ENCODE data around the gene MAML2.
"Not testable (repeated sequence)": the region's sequence is repeated elsewhere in the genome, so short reads cannot be mapped to it uniquely, and the experiment has no call there.

Gene MAML2

DNA sequence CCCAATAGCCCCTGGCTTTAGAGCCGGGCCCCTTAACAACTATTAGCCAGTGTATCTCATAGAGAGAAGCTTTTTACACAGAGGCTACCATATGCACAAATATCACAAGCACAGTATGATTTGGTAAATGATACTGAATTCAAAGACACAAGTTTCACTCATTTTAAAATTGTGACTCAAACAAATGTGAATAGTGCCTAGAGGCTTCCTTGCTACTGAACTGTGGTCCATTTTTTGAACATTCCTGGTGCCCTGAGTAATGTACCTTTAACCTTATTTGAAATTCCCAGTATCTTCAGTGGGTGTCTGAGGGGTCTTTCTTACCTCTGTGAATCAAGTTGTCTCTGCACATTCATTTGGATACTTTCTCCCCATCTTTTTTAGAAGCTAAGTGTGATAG lies 156.2 kb downstream of the MAML2 start:
- no peak for TF ChIP-seq POLR2AphosphoS5 (IDR thresholded peaks at IDR 0.05; ENCODE audit: low read depth, low read length)
- no peak for TF ChIP-seq TAF1 (IDR thresholded peaks at IDR 0.05; ENCODE audit: borderline replicate concordance, low read depth, low read length)
- no peak for TF ChIP-seq POLR2A (IDR thresholded peaks at IDR 0.05; ENCODE audit: low read depth, low read length)
- DNase-seq (ENCODE audit: insufficient read length) (no peak), FAIRE-seq (no peak)

DNA sequence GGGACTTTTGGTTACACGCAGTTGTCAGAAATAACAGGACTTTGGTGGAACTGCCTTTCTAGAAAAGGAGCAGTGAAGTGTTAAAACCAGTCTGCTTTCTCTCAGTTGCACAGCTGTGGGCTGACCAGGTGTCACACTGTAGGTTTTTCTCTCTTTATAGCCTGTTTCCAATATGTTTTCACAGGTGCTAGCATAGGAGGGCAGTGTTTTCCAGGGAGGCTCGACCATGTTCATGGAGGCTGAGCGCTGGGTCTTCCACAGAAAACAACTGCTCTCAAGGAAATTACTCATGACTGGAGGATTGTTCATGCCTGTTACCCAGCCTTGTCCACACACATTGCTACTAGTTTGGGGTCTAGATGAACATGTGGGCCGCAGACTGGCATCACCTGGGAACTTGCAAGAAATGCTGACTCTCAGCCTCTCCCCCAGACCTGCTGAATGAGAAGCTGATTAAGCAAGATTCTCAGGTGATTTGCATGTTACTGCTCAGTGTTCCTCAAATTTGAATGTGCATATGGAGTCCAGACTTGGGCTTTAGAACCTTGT lies 157.7 kb downstream of the MAML2 start:
- FAIRE-seq (peak; percentile 80), DNase-seq (ENCODE audit: insufficient read length) (no peak)
- TF ChIP-seq POLR2AphosphoS5 (IDR thresholded peaks at IDR 0.05; ENCODE audit: low read depth, low read length) = no peak
- no peak for TF ChIP-seq POLR2A (IDR thresholded peaks at IDR 0.05; ENCODE audit: low read depth, low read length)
- no peak for TF ChIP-seq TAF1 (IDR thresholded peaks at IDR 0.05; ENCODE audit: borderline replicate concordance, low read depth, low read length)

DNA sequence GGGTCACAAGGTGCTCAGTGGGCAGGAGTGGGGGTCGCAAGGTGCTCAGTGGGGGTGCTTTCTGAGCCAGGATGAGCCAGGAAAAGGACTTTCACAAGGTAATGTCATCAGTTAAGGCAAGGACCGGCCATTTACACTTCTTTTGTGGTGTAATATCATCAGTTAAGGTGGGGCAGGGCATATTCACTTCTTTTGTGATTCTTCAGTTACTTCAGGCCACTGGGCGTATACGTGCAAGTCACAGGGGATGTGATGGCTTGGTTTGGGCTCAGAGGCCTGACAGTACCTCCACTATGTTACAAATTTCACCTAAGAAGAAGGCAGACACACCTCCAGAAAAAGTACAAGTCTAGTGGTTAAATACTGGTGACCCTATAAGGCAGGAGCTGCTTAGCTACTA lies 162.1 kb downstream of the MAML2 start:
- not testable (repeated sequence) for DNase-seq (ENCODE audit: insufficient read length); FAIRE-seq

DNA sequence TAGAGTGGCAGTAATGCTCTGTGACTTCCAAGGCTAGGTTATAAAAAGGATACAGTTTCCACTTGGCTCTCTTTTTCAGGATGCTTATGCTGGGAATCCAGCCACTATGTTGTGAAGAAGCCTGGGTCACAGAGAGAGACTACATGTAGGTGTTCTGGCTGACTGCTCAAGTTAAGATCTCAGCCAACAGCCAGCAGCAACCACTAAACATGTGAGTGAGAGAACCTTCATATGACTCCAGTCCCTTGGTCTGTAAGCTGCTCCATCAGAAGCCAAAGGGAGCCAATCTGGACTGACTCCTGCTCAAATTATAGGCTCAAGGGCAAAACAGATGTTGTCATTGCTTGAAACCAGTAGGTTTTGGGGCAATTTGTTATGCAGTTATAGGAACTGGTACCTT lies 162.7 kb downstream of the MAML2 start:
- DNase-seq (ENCODE audit: insufficient read length) (no peak), FAIRE-seq (peak; percentile 57)
- no peak for TF ChIP-seq TAF1 (IDR thresholded peaks at IDR 0.05; ENCODE audit: borderline replicate concordance, low read depth, low read length)
- no peak for TF ChIP-seq POLR2AphosphoS5 (IDR thresholded peaks at IDR 0.05; ENCODE audit: low read depth, low read length)
- no peak for TF ChIP-seq POLR2A (IDR thresholded peaks at IDR 0.05; ENCODE audit: low read depth, low read length)

- DNase-seq (ENCODE audit: insufficient read length) = no peak
- TF ChIP-seq POLR2A (IDR thresholded peaks at IDR 0.05; ENCODE audit: low read depth, low read length) = no peak
- no peak for TF ChIP-seq POLR2AphosphoS5 (IDR thresholded peaks at IDR 0.05; ENCODE audit: low read depth, low read length)
- TF ChIP-seq TAF1 (IDR thresholded peaks at IDR 0.05; ENCODE audit: borderline replicate concordance, low read depth, low read length) = no peak
- no peak for FAIRE-seq
These were observed 163.1 kb downstream of the MAML2 start for GRCh38 chr11:96179905-96180304.

GRCh38 chr11:96178887-96179279 lies 164.1 kb downstream of the MAML2 start:
- no peak for FAIRE-seq
- TF ChIP-seq POLR2AphosphoS5 (IDR thresholded peaks at IDR 0.05; ENCODE audit: low read depth, low read length) (no peak), POLR2A (IDR thresholded peaks at IDR 0.05; ENCODE audit: low read depth, low read length) (no peak), TAF1 (IDR thresholded peaks at IDR 0.05; ENCODE audit: borderline replicate concordance, low read depth, low read length) (no peak)
- DNase-seq (ENCODE audit: insufficient read length) = no peak

DNA sequence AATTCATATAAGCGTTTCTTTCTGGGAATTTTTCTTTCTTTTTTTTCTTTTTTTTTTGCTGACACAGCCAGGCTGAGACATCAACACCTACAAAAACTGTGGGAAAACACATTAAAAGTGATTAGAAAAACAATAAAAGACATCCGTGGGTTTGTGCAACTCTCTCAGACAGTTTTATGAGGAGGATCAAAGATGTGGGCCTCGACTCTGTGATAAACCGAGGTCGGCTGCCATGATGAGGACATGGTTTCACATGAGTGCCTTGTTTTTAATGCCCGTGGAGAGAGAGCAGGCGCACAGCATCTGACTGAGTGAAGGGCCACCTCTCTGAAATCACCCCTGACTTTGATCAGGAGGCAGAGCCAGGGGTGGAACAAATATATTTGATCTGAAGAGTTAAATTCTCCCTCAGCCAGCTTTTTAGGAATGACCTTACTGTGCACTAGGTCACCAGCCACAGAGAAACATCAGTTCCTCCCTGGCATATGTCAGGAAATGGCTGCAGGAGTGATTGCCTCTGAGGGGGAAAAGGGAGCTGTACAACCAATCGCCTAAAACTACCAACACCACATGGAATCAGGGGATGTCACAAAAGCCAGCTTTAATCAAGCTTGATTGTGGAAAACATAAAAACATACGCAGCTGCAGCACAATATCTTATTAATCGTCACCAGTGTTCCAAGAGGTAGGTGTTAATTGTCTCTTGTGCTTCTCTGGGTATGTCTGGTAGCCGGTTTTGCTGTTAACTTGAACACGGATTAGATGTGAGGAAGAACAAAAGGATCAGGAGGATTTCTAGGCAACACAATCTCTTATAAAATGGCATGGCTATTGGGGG lies 164.7 kb downstream of the MAML2 start:
- TF ChIP-seq POLR2AphosphoS5 (IDR thresholded peaks at IDR 0.05; ENCODE audit: low read depth, low read length) (no peak), POLR2A (IDR thresholded peaks at IDR 0.05; ENCODE audit: low read depth, low read length) (no peak), TAF1 (IDR thresholded peaks at IDR 0.05; ENCODE audit: borderline replicate concordance, low read depth, low read length) (no peak)
- FAIRE-seq (no peak), DNase-seq (ENCODE audit: insufficient read length) (no peak)

DNA sequence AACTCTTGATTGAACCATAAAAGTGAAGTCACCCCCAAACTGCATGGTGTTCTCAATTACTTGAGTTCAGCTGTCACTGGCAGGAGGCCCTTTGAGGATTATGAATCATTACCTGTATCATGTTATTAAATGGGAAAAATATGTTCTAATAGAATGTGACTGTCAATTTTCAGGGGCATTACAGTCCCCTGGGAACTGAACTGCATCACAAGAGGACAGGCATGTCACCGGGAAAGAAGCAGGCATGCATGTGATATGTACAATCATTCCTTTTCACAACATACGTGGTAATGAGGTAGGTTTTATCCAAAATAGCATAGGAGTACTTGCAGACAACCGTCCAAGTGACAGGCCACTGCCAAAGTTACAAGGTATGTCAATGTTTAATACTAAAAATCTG lies 165.8 kb downstream of the MAML2 start:
- no peak for FAIRE-seq
- no peak for DNase-seq (ENCODE audit: insufficient read length)
- TF ChIP-seq POLR2A (IDR thresholded peaks at IDR 0.05; ENCODE audit: low read depth, low read length) = no peak
- no peak for TF ChIP-seq TAF1 (IDR thresholded peaks at IDR 0.05; ENCODE audit: borderline replicate concordance, low read depth, low read length)
- TF ChIP-seq POLR2AphosphoS5 (IDR thresholded peaks at IDR 0.05; ENCODE audit: low read depth, low read length) = no peak

DNA sequence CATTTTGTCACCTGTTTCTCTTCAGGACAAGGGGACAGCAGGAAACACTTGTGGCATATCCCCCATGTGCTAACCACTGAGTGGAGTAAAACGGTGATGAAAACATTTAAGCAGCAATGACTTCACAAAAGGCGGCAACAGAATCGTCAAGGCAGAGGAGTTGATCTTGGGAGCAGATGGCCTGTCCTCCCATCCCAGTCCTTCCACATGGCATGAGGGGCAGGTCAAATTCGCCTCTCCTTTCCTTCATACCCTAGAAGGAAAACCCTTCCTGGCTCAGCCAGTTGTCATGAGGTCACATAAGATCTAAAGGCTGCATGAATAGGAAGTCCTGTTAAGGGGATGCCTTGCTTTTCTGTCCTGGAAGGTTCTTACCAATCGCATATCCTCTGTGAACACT lies 169.1 kb downstream of the MAML2 start:
- FAIRE-seq (no peak), DNase-seq (ENCODE audit: insufficient read length) (no peak)
- TF ChIP-seq POLR2AphosphoS5 (IDR thresholded peaks at IDR 0.05; ENCODE audit: low read depth, low read length) (no peak), TAF1 (IDR thresholded peaks at IDR 0.05; ENCODE audit: borderline replicate concordance, low read depth, low read length) (no peak), POLR2A (IDR thresholded peaks at IDR 0.05; ENCODE audit: low read depth, low read length) (no peak)

DNA sequence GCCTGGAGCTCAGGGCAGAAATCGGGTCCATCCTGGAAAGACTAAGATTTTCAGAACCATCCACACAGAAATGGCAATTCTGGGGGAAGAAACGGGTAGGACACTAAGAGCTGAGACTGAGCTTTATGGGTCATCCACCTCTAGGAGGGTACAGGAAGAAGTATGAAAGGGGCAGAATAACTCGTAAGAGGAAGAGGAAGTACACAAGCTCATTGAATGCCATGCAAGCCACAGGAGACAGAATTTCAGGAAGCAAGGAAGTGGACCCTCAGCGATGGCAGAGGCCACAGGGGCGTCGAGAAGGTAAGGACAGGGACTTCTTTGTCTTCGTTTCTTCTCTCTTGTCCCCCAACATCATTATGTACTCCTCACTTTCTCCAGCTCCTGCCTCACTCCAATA lies 169.6 kb downstream of the MAML2 start:
- no peak for FAIRE-seq
- no peak for TF ChIP-seq POLR2A (IDR thresholded peaks at IDR 0.05; ENCODE audit: low read depth, low read length)
- DNase-seq (ENCODE audit: insufficient read length) = no peak

DNA sequence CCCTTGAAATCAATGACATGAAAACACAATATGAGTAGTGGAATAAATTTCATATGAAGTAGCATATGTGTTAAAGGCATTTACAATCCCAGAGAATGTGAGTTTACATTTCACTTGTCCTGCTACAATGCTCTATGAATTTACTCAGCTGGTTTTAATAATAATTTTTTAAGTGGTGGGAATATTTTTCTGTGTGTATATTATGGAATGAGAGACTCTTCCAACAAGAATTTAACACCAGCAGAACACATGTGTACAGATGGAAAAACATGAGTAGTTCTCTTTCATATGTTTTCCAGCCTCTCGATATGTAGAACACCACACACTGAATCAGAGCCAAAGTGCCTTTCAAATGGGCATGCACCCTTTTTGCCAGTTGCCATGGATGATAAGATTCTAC lies 170.4 kb downstream of the MAML2 start:
- DNase-seq (ENCODE audit: insufficient read length) (no peak), FAIRE-seq (no peak)
- TF ChIP-seq POLR2A (IDR thresholded peaks at IDR 0.05; ENCODE audit: low read depth, low read length) (no peak), TAF1 (IDR thresholded peaks at IDR 0.05; ENCODE audit: borderline replicate concordance, low read depth, low read length) (no peak), POLR2AphosphoS5 (IDR thresholded peaks at IDR 0.05; ENCODE audit: low read depth, low read length) (no peak)

DNA sequence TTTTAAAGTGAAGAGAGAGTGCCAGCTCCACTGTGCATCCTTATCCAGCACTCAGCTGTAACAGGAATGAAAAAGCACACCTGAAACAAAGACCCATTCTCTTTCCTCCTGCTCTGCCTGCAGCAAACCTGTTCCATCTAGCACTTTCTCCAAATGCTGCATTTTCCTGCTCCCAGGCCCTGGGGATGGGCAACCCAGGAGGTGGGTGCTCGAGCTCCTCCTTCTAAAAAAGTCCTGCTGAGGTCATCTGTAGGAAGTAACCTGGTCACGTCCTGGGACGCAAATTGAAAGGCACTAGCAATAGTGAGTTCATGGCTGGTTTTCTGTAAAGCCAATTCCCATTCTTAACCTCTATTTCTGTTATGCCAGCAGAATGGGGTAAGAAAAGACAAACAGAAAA lies 173.7 kb downstream of the MAML2 start:
- TF ChIP-seq TAF1 (IDR thresholded peaks at IDR 0.05; ENCODE audit: borderline replicate concordance, low read depth, low read length) = no peak
- no peak for TF ChIP-seq POLR2A (IDR thresholded peaks at IDR 0.05; ENCODE audit: low read depth, low read length)
- TF ChIP-seq POLR2AphosphoS5 (IDR thresholded peaks at IDR 0.05; ENCODE audit: low read depth, low read length) = no peak
- FAIRE-seq = no peak
- no peak for DNase-seq (ENCODE audit: insufficient read length)

Measured in GM12892 (cell line).